GM19324 (cell line): ENCODE measurements around the gene FHIT.

ENCODE experiments used
- ATAC-seq: cut with Tn5 transposase; IDR thresholded peaks from one replicate; pipeline ENCODE4 v1.9.1; 2021; ENCODE audit warnings: mild to moderate bottlenecking, moderate library complexity; ENCODE audit not compliant: unreplicated experiment, low FRiP score

Gene FHIT

GRCh38 chr3:60289341-60290121 is 961.7 kb downstream of the FHIT start:
- ATAC-seq: no peak

- ATAC-seq: no peak
These were observed 968.4 kb downstream of the FHIT start for GRCh38 chr3:60282866-60283265.

DNA sequence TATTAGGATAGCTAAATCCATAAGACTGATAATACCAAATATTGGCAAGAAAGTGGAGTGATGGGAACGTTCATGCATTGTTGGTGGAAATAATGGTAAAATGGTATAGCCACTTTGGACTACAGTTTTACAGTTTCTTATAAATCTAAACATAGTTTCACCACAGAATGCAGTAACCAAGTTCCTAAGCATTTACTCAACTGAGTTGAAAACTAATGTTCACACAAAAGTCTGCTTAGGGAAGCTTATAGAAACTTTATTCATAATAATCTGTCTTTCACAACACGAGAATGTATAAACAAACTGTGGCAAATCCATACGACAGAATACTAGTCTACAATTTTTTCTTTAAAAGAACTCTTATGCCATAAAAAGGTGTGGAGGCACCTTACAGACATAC is 969.3 kb downstream of the FHIT start:
- ATAC-seq: no peak

DNA sequence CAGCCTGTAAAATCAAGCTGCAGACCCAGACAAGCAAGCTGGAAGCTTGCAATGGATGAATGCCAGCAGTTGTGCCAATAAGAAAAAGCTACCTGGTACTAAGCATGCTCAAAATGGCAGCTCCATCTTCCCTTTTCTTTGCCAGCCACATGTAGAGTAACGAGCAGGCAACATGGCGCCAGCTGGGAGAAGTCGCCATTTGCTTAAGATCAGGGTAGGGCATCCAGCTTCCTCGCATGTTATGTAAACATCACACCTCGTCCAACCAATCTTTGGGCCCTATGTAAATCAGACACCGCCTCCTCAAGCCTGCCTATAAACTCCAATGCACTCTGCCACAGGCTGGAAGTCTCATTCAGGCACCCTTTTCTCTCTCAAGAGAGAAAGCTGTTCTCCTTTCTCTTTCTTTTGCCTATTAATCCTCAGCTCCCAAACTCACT is 973.9 kb downstream of the FHIT start:
- no peak for ATAC-seq

- no peak for ATAC-seq
These were observed 974.6 kb downstream of the FHIT start for GRCh38 chr3:60276615-60277014.

DNA sequence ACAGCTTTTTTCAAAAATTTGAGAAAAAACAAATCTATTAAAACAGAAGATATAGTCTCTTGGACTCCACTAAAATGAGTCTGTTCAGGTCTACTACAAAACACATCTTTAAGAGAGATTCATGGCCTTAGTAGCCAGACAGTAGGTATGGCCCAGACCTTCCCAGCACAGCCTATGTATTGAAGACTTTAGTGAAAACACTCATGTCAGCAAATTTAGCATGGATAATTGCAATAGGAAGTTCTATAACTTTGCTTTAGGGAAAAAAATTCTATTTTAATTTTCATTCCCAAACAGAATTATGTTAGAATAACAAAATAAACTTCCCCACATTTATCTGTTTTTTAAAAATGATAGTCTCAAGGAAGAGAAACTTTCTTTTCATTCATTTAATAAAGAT is 976.6 kb downstream of the FHIT start:
- no peak for ATAC-seq

- ATAC-seq: no peak
These were observed 977.2 kb downstream of the FHIT start for GRCh38 chr3:60274098-60274497.

GRCh38 chr3:60269829-60270266 is 981.4 kb downstream of the FHIT start:
- no peak for ATAC-seq

DNA sequence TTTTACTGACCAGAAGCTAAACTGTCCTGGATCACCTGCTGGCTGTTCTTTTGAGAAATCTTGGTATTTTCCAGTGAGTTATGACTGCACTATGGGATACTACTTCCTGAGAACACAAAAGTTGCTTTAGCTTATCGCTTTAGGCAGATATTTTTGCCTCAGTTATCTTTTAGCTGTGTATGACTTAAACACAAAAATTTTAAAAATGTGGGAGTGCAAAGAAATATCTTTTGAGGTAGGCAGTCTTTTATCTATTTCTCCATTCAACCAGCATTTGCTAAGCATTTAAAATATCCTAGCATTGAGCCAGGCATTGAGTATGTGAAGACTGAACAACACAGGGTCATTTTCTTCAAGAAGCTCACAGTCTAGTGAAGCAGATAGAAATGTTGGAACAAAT is 981.9 kb downstream of the FHIT start:
- no peak for ATAC-seq

GRCh38 chr3:60268123-60268522 is 983.1 kb downstream of the FHIT start:
- peak; percentile 82 for ATAC-seq

DNA sequence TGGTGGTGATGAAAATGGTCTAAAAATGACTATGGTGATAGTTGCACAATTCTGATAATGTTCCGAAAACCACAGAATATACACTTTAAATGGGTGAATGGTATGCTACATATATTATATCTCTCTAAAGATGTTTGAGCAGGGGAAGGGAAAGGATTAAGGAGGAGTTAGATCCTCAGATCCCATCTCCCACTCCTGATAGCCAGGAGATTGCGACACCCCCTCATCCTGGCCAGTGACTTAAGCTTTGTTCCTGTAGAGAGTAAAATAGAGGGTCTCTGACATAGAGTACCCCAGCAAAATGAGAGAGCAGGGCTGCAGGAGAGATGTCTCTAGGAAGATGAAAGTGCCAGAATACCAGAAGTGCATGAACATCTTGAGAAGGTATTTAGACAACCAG is 984.8 kb downstream of the FHIT start:
- no peak for ATAC-seq

GRCh38 chr3:60263191-60263590 is 988.1 kb downstream of the FHIT start:
- ATAC-seq: no peak

GRCh38 chr3:60262546-60262945 is 988.7 kb downstream of the FHIT start:
- ATAC-seq: no peak

- ATAC-seq: no peak
These were observed 990.7 kb downstream of the FHIT start for GRCh38 chr3:60260546-60260945.

GRCh38 chr3:60250810-60251209 is 1000.4 kb downstream of the FHIT start:
- no peak for ATAC-seq

DNA sequence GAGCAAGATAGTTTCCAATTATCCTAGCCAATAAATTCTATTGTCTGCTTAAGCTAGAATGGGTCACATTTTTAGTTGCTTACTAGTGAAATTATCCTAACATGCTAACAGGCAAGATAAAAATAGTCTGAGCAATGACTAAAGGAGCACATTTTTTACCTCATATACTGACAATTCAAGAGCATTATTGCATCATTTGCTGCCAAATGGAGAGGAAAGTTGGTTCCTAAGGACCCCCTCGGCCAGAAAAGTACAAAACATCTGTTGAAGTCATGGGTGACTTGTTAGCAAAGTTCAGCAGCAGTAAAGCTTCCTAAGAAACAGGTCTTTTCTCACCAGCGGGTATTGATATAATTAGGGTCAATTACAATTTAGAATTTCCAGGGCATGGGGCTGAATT is 1001.0 kb downstream of the FHIT start:
- no peak for ATAC-seq

DNA sequence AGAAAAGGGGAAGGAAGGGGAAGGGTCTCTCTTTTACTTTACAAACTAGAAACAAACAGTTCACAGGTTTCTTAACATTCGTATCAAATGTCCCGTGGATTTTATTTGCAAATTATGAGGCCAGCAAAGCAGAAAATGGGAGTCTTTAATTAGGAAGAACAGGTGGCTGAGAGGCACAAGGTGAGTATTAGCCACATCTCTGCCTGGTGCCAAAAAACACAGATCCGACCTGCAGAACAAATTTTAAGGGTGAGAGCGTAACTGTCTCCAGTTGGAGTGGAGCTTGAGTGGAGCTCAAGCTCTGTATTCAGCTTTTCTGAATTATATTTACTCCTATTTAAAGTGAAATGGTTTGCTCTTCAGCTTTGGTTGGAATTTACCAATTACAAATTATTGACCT is 1004.9 kb downstream of the FHIT start:
- no peak for ATAC-seq

DNA sequence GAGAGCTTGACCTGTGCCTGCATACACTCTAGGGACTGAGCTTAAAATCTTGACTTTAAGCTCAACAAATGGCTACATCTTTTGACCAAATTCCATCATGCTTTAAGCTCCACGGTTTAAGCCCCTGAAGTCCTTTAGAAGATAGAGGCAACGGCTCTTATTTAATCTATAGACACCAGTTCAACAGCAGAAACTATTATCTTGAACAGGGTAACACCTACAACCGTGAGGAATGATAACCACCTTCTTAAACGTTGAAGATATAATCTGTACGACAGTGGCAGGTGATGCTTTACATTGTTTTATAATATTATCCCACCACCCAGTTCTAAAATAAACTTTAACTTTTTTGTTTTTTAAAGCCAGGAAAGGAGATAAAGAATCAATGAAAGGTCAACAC is 1007.8 kb downstream of the FHIT start:
- ATAC-seq: no peak

GRCh38 chr3:60240492-60240891 is 1010.8 kb downstream of the FHIT start:
- no peak for ATAC-seq

DNA sequence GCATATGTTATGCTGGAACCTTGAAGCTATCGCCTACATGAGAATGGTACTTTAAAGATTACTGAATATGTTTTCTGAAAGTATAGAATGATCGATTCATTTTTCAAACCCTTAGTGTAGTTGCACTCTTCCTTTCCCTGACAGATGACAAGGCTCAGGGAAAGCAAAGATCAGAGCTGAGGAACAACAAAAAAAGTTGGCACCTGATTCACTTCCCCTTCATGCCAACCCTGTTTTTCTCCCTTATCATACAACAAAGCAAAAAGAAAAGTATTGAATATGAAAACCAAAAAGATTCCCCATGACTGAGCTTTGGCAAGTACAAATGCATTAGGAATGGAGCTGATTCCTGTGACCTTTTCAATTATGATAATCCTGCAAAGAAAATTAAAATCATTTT is 1012.7 kb downstream of the FHIT start:
- ATAC-seq: no peak

DNA sequence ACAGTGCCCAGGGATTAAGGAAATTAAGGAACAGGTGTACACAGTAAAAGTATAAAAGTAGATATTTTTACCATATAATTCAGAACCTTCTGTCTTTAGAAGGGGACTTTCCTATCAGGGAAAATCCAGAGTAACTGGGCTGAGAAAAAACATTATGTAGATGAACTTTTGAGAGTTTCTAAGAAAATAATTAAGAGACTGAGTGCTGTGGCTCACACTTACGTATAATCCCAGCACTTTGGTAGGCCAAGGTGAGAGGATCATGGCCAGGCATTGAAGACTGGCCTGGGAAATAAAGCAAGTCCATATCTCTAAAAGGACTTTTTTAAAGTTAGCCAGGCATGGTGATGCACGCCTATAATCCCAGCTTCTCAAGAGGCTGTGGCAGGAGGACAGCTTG is 1021.8 kb downstream of the FHIT start:
- no peak for ATAC-seq

- ATAC-seq: no peak
These were observed 1022.4 kb downstream of the FHIT start for GRCh38 chr3:60228823-60229222.

- no peak for ATAC-seq
These were observed 1024.3 kb downstream of the FHIT start for GRCh38 chr3:60226912-60227311.
